ENCODE data around the gene GCN1.
"Not testable (repeated sequence)": the region's sequence is repeated elsewhere in the genome, so short reads cannot be mapped to it uniquely, and the experiment has no call there.

The GCN1 gene

DNA sequence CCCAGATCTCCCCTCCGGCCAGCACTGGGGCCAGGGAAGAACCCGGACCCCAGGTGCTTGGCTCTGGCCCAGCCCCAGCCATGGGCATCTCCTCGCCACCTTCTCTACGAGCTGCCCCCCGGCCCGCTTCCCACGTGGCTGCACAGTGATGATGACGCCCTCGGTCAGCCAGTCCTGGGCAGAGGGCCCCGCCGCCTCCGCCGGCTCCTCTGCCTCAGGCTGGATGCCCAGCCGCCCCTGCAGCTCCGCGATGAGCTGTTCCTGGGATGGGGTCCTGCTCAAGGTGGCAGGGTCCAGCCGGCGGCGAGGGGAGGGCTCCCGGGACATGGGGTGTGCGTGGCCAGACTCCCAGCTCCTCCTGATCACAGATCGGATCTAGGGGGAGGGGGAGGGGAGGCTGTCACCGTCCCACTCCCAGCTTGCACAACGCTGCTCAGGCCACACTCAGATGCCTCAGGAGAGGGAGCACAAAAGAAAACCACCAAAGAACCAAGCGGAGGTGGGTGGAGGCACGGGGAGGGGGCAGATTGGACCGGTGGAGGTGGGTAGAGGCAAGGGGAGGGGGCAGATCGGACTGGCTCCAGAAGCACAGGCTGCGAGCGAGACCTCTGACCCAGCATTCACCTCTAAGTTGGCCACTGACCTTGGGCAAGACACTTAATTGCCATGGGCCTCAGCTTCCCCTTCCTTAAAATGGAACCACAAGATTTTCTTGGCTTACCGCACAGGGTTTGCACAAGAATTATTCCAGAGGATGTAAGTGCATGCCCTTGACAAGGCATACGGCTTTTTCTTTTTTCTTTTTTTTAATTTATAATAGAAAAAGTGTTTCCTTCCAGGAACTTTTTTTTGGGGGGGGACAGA, 22.5 kb upstream of the GCN1 start:
- no peak overlapping the region for H3K9ac ChIP-seq (ENCODE audit: low read length)
- H3K4me3 ChIP-seq (ENCODE audit: low read depth in 1 of 2, low read length in 2 of 2) = no peak overlapping the region
- peaks cover 74% of the 10 kb centered on the region for H3K36me3 ChIP-seq (ENCODE audit: insufficient read depth, low read length)
- H3K27ac ChIP-seq (ENCODE audit: low read depth, low read length) = no peak overlapping the region
- H3K4me1 ChIP-seq (ENCODE audit: insufficient read depth, low read length) = no peaks in the 10 kb centered on the region
- no peaks in the 10 kb centered on the region for H3K27me3 ChIP-seq (ENCODE audit: control insufficient read depth in 1 of 2, insufficient read depth in 2 of 2, low read length in 2 of 2)
- no peaks in the 10 kb centered on the region for H3K9me3 ChIP-seq (ENCODE audit: low read length)

DNA sequence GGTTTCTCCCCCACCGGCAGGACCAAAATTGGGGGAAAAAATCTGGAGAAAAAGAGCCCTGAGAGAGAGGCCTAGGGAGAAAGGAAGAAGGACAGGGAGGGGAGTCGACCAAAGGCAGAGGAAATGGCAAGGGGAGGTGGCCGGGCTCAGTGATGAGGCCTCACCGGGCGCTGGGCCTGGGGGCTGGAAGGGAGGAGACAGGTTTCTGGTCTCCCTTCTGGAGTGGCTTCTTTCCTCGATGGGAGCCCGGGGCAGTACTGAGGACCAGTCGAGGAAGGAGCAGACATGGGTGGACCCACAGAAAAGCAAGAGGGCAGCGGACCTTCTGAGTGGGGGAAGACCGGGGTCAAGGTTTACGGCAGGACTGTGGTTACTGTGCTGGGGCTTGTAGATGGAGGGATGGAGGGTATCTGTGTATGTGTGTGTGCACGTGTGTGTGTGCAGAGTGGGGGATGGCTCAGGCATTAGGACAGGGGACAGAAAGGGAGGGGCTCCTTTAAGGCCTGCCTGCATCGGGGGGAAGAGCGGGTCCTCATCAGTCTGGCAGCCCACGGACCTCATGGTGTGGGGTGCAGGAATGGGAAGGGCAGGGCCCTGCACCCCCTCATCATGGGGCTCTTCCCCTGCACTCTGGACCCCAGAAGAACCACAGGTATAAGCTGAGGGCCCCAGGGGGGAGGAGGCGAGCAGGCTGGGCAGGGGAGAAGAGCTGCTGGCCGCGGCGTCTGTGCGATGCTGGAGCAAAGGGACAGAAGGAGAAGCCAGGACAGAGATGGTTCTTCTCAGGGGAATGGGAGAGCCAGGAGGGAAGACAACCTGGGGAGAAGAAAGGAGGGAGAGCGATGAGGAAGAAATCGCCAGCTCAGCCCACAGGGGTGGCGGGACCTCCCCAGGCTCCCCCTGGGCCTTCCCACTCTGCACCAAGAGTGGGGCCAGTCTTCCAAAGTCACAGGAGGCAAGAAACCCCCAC, 21.5 kb upstream of the GCN1 start:
- H3K36me3 ChIP-seq (ENCODE audit: insufficient read depth, low read length) = peaks cover 74% of the 10 kb centered on the region
- H3K27ac ChIP-seq (ENCODE audit: low read depth, low read length) = no peak overlapping the region

DNA sequence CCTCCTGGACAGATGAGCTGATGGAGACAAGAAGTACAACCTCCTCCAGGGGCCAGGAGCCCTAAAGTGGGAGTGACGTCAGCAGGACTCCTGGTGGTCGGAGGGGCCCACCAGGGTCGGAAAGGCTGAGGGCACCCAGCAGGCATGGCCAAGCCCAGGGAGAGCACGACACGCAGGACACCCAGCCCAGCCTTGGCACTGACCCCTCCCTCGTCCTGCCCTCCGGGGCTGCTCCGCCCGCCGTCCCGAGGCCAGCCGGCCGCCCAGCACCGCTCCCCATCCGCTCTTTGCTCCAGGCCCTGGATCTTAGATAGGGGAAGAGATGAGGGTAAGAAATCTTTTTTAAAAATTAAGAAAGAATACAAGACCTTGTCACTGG, 20.8 kb upstream of the GCN1 start:
- Histone ChIP-seq H3K27ac (ENCODE audit: low read depth, low read length) (no peak overlapping the region), H3K9ac (ENCODE audit: low read length) (no peak overlapping the region), H3K36me3 (ENCODE audit: insufficient read depth, low read length) (peaks cover 72% of the 10 kb centered on the region)

More for the DNA sequence above, 21.5 kb upstream of the GCN1 start:
- Histone ChIP-seq H3K9me3 (ENCODE audit: low read length) (no peaks in the 10 kb centered on the region), H3K27me3 (ENCODE audit: control insufficient read depth in 1 of 2, insufficient read depth in 2 of 2, low read length in 2 of 2) (no peaks in the 10 kb centered on the region), H3K4me3 (ENCODE audit: low read depth in 1 of 2, low read length in 2 of 2) (no peak overlapping the region), H3K9ac (ENCODE audit: low read length) (no peak overlapping the region), H3K4me1 (ENCODE audit: insufficient read depth, low read length) (no peaks in the 10 kb centered on the region)

DNA sequence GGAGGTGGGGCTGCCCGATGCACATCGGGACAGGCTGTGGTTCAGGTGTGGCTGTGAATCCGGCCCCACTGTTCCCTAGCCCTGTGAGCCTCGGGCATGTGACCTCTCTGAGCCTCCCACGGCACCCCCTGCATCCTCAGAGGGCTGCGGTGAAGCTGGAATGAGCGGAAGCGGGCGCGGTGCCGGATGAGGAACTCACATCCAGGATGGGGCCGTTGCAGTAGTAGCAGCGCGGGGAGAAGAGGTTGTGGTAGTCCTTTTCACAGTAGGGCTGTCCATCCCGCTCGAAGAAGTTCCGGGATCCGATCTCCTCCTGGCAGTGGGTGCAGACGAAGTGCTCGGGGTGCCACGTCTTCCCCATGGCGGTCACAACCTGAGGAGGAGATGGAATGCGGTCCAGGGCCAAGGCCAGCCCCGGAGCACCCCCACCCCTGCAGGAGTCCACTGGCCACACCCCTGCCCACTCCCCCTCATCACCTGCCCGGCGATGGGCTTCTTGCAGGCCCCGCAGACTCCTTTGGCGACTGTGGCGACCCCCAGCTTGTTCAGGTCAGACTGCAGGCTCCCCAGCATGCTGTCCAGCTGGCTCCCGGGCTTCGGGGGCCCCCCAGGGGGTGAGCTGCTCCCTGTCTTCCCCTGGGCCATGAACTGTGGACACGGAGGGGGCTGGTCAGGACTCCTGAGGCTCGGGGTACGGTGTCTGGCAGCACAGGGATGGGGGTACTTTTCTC, 20.3 kb upstream of the GCN1 start:
- no peak overlapping the region for H3K4me3 ChIP-seq (ENCODE audit: low read depth in 1 of 2, low read length in 2 of 2)
- H3K27me3 ChIP-seq (ENCODE audit: control insufficient read depth in 1 of 2, insufficient read depth in 2 of 2, low read length in 2 of 2) = no peaks in the 10 kb centered on the region
- no peak overlapping the region for H3K9ac ChIP-seq (ENCODE audit: low read length)
- no peaks in the 10 kb centered on the region for H3K9me3 ChIP-seq (ENCODE audit: low read length)
- no peaks in the 10 kb centered on the region for H3K4me1 ChIP-seq (ENCODE audit: insufficient read depth, low read length)
- H3K36me3 ChIP-seq (ENCODE audit: insufficient read depth, low read length) = peaks cover 70% of the 10 kb centered on the region
- no peak overlapping the region for H3K27ac ChIP-seq (ENCODE audit: low read depth, low read length)

More for the DNA sequence above, 20.8 kb upstream of the GCN1 start:
- H3K9me3 ChIP-seq (ENCODE audit: low read length) = no peaks in the 10 kb centered on the region
- H3K4me3 ChIP-seq (ENCODE audit: low read depth in 1 of 2, low read length in 2 of 2) = no peak overlapping the region
- no peaks in the 10 kb centered on the region for H3K4me1 ChIP-seq (ENCODE audit: insufficient read depth, low read length)
- no peaks in the 10 kb centered on the region for H3K27me3 ChIP-seq (ENCODE audit: control insufficient read depth in 1 of 2, insufficient read depth in 2 of 2, low read length in 2 of 2)

DNA sequence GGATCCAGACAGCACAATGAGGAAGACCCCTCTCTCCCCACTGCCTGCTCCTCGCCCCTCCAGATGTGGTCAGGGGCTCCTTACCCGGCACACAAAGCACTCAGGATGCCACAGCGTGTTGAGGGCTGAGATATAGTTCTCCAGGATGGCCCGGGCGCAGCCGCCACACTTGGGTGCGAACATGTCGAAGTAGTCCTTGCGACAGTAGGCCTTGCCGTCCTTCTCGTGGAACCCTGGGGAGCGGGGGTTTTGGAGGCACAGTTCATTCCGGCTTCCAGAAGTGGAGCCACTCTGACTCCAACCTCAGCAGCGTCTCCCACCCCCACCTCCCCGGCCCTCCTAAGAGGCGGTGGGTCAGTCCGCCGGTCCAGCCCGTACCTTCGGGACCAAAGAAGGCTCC, 19.2 kb upstream of the GCN1 start:
- H3K4me3 ChIP-seq (ENCODE audit: low read depth in 1 of 2, low read length in 2 of 2) = no peak overlapping the region
- no peak overlapping the region for H3K9ac ChIP-seq (ENCODE audit: low read length)
- no peaks in the 10 kb centered on the region for H3K27me3 ChIP-seq (ENCODE audit: control insufficient read depth in 1 of 2, insufficient read depth in 2 of 2, low read length in 2 of 2)
- H3K4me1 ChIP-seq (ENCODE audit: insufficient read depth, low read length) = no peaks in the 10 kb centered on the region
- peaks cover 60% of the 10 kb centered on the region for H3K36me3 ChIP-seq (ENCODE audit: insufficient read depth, low read length)
- no peak overlapping the region for H3K27ac ChIP-seq (ENCODE audit: low read depth, low read length)
- no peaks in the 10 kb centered on the region for H3K9me3 ChIP-seq (ENCODE audit: low read length)

DNA sequence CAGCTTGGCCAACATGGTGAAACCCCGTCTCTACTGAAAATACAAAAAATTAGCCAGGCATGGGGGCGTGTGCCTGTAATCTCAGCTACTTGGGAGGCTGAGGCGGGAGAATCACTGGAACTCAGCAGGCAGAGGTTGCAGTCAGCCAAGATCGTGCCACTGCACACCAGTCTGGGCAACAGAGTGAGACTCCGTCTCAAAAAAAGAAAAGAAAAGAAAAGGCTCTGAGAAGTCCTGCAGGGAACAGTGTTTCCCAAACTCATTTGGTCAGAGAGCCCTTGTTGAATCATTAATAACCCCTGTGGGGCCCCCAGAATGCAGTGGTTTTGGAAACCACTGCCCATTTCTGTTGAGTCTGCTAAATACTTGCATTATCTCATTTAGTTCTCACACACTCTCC, 18.7 kb upstream of the GCN1 start:
- not testable (repeated sequence) for H3K4me3 ChIP-seq (ENCODE audit: low read depth in 1 of 2, low read length in 2 of 2); H3K27ac ChIP-seq (ENCODE audit: low read depth, low read length); H3K27me3 ChIP-seq (ENCODE audit: control insufficient read depth in 1 of 2, insufficient read depth in 2 of 2, low read length in 2 of 2); H3K4me1 ChIP-seq (ENCODE audit: insufficient read depth, low read length); H3K9me3 ChIP-seq (ENCODE audit: low read length); H3K9ac ChIP-seq (ENCODE audit: low read length)
- H3K36me3 ChIP-seq (ENCODE audit: insufficient read depth, low read length) = peaks cover 54% of the 10 kb centered on the region

DNA sequence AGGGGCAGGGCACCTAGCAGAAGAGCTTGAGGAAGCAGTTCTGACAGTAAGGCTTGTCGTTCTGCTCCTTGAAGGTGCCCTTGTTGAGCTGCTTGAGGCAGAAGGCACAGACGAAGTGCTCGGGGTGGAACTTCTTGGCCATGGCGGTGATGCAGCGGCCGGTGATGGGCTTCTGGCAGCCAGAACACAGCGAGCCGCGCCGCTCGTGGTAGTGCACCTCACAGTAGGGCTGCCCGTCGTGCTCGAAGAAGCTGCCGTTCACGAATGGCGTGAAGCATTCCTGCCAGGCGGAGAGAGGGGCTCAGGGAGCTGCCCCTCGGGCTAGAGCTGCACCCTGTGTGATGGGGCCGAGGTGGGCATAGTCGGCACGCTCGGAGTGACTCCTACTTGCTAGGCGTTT, 17.8 kb upstream of the GCN1 start:
- Histone ChIP-seq H3K4me1 (ENCODE audit: insufficient read depth, low read length) (no peaks in the 10 kb centered on the region), H3K27me3 (ENCODE audit: control insufficient read depth in 1 of 2, insufficient read depth in 2 of 2, low read length in 2 of 2) (no peaks in the 10 kb centered on the region), H3K9me3 (ENCODE audit: low read length) (no peaks in the 10 kb centered on the region), H3K9ac (ENCODE audit: low read length) (no peak overlapping the region), H3K36me3 (ENCODE audit: insufficient read depth, low read length) (peaks cover 51% of the 10 kb centered on the region), H3K27ac (ENCODE audit: low read depth, low read length) (no peak overlapping the region), H3K4me3 (ENCODE audit: low read depth in 1 of 2, low read length in 2 of 2) (no peak overlapping the region)

DNA sequence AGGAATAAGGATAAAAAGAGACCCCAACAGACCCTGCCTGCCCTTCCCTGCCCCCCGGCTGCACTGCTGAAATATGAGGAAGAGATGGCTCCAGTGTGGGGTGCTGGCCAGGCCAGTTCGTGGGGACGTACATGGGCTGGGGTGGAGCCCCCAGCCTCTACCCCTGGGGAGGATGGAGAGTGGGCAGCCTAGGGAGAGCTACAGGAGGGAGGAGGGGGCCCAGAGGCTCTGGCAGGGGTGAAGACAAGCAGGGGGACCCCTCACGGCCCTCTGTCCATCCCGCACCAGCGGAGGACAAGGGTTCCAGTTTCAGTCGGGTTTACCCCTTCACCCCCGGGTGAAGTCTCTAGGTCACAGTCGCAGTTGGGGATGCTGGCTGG, 17.4 kb upstream of the GCN1 start:
- H3K27ac ChIP-seq (ENCODE audit: low read depth, low read length) = no peak overlapping the region
- no peaks in the 10 kb centered on the region for H3K4me1 ChIP-seq (ENCODE audit: insufficient read depth, low read length)
- no peak overlapping the region for H3K9ac ChIP-seq (ENCODE audit: low read length)
- H3K4me3 ChIP-seq (ENCODE audit: low read depth in 1 of 2, low read length in 2 of 2) = no peak overlapping the region
- no peaks in the 10 kb centered on the region for H3K27me3 ChIP-seq (ENCODE audit: control insufficient read depth in 1 of 2, insufficient read depth in 2 of 2, low read length in 2 of 2)
- peaks cover 51% of the 10 kb centered on the region for H3K36me3 ChIP-seq (ENCODE audit: insufficient read depth, low read length)
- H3K9me3 ChIP-seq (ENCODE audit: low read length) = no peaks in the 10 kb centered on the region

DNA sequence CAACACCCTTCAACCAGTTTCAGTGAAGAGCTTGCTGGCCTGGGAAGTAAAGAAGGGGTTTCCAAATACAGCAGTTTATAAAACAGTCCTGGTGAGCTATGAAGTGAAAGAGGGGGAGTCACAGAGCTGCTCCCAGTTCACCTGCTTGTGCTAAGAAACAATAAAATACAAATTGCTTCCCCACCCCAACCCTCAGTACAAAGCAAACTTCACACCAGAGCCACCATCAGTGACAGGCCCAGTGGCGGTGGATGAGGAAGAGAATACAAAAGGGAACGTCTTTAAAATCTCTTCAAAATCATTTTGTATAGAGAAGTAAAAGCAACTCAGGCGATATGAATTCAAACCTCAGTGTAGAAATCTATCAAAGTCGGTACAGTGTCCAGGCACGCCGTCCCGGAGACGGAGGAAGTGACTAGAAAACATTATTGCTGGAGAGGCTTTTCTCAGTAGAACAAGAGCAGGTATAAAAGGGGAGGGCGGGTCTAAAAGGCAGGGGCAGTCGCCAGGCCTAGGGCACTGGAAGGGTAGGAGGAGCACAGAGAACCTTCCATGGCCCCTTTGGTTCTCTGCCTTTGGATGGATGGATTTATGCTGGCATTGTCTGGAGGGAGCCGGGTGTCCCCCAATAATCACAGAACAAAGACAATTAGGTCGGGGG, 16.9 kb upstream of the GCN1 start:
- H3K36me3 ChIP-seq (ENCODE audit: insufficient read depth, low read length) = peaks cover 51% of the 10 kb centered on the region
- no peak overlapping the region for H3K27ac ChIP-seq (ENCODE audit: low read depth, low read length)
- no peak overlapping the region for H3K9ac ChIP-seq (ENCODE audit: low read length)
- H3K27me3 ChIP-seq (ENCODE audit: control insufficient read depth in 1 of 2, insufficient read depth in 2 of 2, low read length in 2 of 2) = no peaks in the 10 kb centered on the region
- no peaks in the 10 kb centered on the region for H3K9me3 ChIP-seq (ENCODE audit: low read length)
- H3K4me1 ChIP-seq (ENCODE audit: insufficient read depth, low read length) = no peaks in the 10 kb centered on the region
- no peak overlapping the region for H3K4me3 ChIP-seq (ENCODE audit: low read depth in 1 of 2, low read length in 2 of 2)

DNA sequence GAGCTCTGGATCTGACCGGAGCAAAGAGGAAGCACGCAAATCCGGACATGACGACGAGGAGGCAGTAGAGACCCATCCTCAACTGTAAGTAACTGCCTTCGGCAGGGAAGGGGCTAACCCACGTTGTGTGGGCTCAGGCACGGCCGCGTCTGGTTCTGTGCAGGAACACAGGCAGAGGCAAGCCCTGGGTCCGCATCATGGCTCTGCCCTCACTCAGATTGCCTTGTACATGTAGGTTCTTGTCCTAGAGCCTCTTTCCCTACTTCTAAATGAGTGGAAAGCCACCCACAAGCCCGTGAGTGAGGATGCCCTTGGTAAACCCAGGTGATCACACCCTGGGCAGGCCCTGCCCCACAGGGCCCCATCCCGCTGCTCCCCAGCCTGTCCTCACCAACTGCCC, 15.3 kb upstream of the GCN1 start:
- no peaks in the 10 kb centered on the region for H3K27me3 ChIP-seq (ENCODE audit: control insufficient read depth in 1 of 2, insufficient read depth in 2 of 2, low read length in 2 of 2)
- H3K27ac ChIP-seq (ENCODE audit: low read depth, low read length) = no peak overlapping the region
- H3K9me3 ChIP-seq (ENCODE audit: low read length) = no peaks in the 10 kb centered on the region
- peaks cover 39% of the 10 kb centered on the region for H3K36me3 ChIP-seq (ENCODE audit: insufficient read depth, low read length)
- no peak overlapping the region for H3K4me3 ChIP-seq (ENCODE audit: low read depth in 1 of 2, low read length in 2 of 2)
- H3K9ac ChIP-seq (ENCODE audit: low read length) = no peak overlapping the region
- H3K4me1 ChIP-seq (ENCODE audit: insufficient read depth, low read length) = no peaks in the 10 kb centered on the region

DNA sequence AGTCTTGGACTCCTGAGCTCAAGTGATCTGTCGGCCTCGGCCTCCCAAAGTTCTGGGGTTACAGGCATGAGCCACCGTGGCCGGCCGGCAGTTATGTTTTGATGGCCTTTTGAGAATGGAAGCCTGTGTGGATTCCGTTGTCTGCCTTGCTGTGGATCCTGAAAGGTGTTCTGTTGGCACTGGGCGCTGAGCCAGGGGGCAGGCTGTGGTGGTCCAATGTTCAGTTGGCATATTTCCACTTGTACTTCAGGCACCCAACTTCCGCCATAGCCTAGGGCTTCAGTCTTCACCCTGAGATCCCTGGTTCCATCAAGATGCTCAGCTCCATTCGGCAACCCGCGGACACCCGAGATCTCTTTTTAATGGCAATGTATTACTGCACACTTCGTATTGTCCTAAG, 12.7 kb upstream of the GCN1 start:
- Histone ChIP-seq H3K4me3 (ENCODE audit: low read depth in 1 of 2, low read length in 2 of 2) (no peak overlapping the region), H3K4me1 (ENCODE audit: insufficient read depth, low read length) (no peaks in the 10 kb centered on the region)

More for the DNA sequence above, 12.7 kb upstream of the GCN1 start:
- Histone ChIP-seq H3K9me3 (ENCODE audit: low read length) (no peaks in the 10 kb centered on the region), H3K9ac (ENCODE audit: low read length) (no peak overlapping the region), H3K36me3 (ENCODE audit: insufficient read depth, low read length) (peaks cover 20% of the 10 kb centered on the region), H3K27me3 (ENCODE audit: control insufficient read depth in 1 of 2, insufficient read depth in 2 of 2, low read length in 2 of 2) (no peaks in the 10 kb centered on the region), H3K27ac (ENCODE audit: low read depth, low read length) (no peak overlapping the region)

All from muscle layer of colon (tissue), 2 donors.